ENCODE measurements around the gene DAPK3. TPM values are rescaled to one million over a fixed set of nuclear protein-coding genes. Genes with fewer than 3 reads are reported as not detected.

The DAPK3 gene
- total RNA-seq, 1 experiment from 2014 or later: 54.5 TPM

GRCh38 chr19:3919793-3920192, 51.1 kb downstream of the DAPK3 start:
- DNase-seq (ENCODE audit: low spot score): no peak

- DNase-seq (ENCODE audit: low spot score): no peak
Measured at GRCh38 chr19:3916033-3916432, 54.9 kb downstream of the DAPK3 start.

- DNase-seq (ENCODE audit: low spot score): no peak
Measured at GRCh38 chr19:3914199-3914598, 56.7 kb downstream of the DAPK3 start.

GRCh38 chr19:3910105-3910504, 60.8 kb downstream of the DAPK3 start:
- DNase-seq (ENCODE audit: low spot score): no peak

Other genes starting within 250 kb of the DAPK3 start
- gene APBA3, start 209.4 kb downstream of the DAPK3 start, total RNA-seq (2014; rRNA removed; shearing (Covaris generic)): 11.4 and 15.8 TPM in 2 replicates
- gene MRPL54, start 208.4 kb downstream of the DAPK3 start, total RNA-seq (2014; rRNA removed; shearing (Covaris generic)): 74.4 and 75.7 TPM in 2 replicates
- not detected in 2 replicates for gene RAX2, start 198.9 kb downstream of the DAPK3 start, total RNA-seq (2014; rRNA removed; shearing (Covaris generic))
- gene MATK, start 184.7 kb downstream of the DAPK3 start, total RNA-seq (2014; rRNA removed; shearing (Covaris generic)): 0.04 TPM in 1 of 2 replicates, not detected in the other
- gene ZFR2, start 102.1 kb downstream of the DAPK3 start, total RNA-seq (2014; rRNA removed; shearing (Covaris generic)): not detected in 2 replicates
- gene ATCAY, start 90.4 kb downstream of the DAPK3 start, total RNA-seq (2014; rRNA removed; shearing (Covaris generic)): not detected in 2 replicates
- gene NMRK2, start 38.0 kb downstream of the DAPK3 start, total RNA-seq (2014; rRNA removed; shearing (Covaris generic)): not detected in 2 replicates
- gene EEF2, start 14.4 kb upstream of the DAPK3 start, total RNA-seq (2014; rRNA removed; shearing (Covaris generic)): 588 and 692 TPM in 2 replicates
- gene PIAS4, start 36.6 kb upstream of the DAPK3 start, total RNA-seq (2014; rRNA removed; shearing (Covaris generic)): 5.7 and 9.9 TPM in 2 replicates
- 2.5 and 5.0 TPM in 2 replicates for gene ZBTB7A, start 95.8 kb upstream of the DAPK3 start, total RNA-seq (2014; rRNA removed; shearing (Covaris generic))
- gene MAP2K2, start 153.0 kb upstream of the DAPK3 start, total RNA-seq (2014; rRNA removed; shearing (Covaris generic)): 79.8 and 84.3 TPM in 2 replicates
- gene CREB3L3, start 182.5 kb upstream of the DAPK3 start, total RNA-seq (2014; rRNA removed; shearing (Covaris generic)): not detected in 2 replicates
- 7.6 and 14.3 TPM in 2 replicates for gene SIRT6, start 211.5 kb upstream of the DAPK3 start, total RNA-seq (2014; rRNA removed; shearing (Covaris generic))
- 0.12 TPM in 1 of 2 replicates, not detected in the other for gene ANKRD24, start 211.6 kb upstream of the DAPK3 start, total RNA-seq (2014; rRNA removed; shearing (Covaris generic))